Trophoblast cell (in vitro differentiated cells and primary cell): Measurements from ENCODE around the gene FOCAD.
"Not testable (repeated sequence)": the region's sequence is repeated elsewhere in the genome, so short reads cannot be mapped to it uniquely, and the experiment has no call there.

Experiments
- DNase-seq, 2 donors: peaks; one replicate each; pipeline ENCODE4 v3.0.0-alpha.2; 2016
- H2AFZ ChIP-seq: 2 replicates; pipeline ENCODE4 v1.6.1; 2013; ENCODE audit warnings: low read length, moderate library complexity, mild to moderate bottlenecking; ENCODE audit not compliant: insufficient read depth, poor library complexity
- H2AK5ac ChIP-seq: 2 replicates; pipeline ENCODE4 v1.6.1; 2013; ENCODE audit warnings: mild to moderate bottlenecking, low read length
- H2BK120ac ChIP-seq: 2 replicates; pipeline ENCODE4 v1.6.1; 2013; ENCODE audit warnings: low read length, mild to moderate bottlenecking, moderate library complexity; ENCODE audit not compliant: insufficient read depth, poor library complexity
- H2BK12ac ChIP-seq: 2 replicates; pipeline ENCODE4 v1.6.1; 2013; ENCODE audit warnings: mild to moderate bottlenecking, low read length, moderate library complexity
- H2BK5ac ChIP-seq: 2 replicates; pipeline ENCODE4 v1.6.1; 2013; ENCODE audit warnings: low read length, low read depth, moderate library complexity, mild to moderate bottlenecking; ENCODE audit not compliant: poor library complexity
- H3K14ac ChIP-seq: 2 replicates; pipeline ENCODE4 v1.6.1; 2013; ENCODE audit warnings: mild to moderate bottlenecking, low read length
- H3K18ac ChIP-seq: 2 replicates; pipeline ENCODE4 v1.6.1; 2013; ENCODE audit warnings: mild to moderate bottlenecking, low read length
- H3K23ac ChIP-seq: 2 replicates; pipeline ENCODE4 v1.6.1; 2013; ENCODE audit warnings: low read length
- H3K27ac ChIP-seq: 2 replicates; pipeline ENCODE4 v1.5.1; 2013; ENCODE audit warnings: low read depth, mild to moderate bottlenecking, inconsistent platforms, low read length, moderate library complexity
- H3K27me3 ChIP-seq: 2 replicates; pipeline ENCODE4 v1.6.1; 2013; ENCODE audit warnings: inconsistent platforms, mild to moderate bottlenecking, low read length, moderate library complexity; ENCODE audit not compliant: insufficient read depth
- H3K36me3 ChIP-seq, 2 experiments: 1 replicate in 1 of 2; 2 replicates in 1 of 2; pipeline ENCODE4 v1.6.1; 2013; ENCODE audit warnings: low read length in 2 of 2, mild to moderate bottlenecking in 2 of 2, moderate library complexity in 1 of 2; ENCODE audit not compliant: insufficient read depth in 2 of 2, control insufficient read depth in 1 of 2
- H3K4ac ChIP-seq: 2 replicates; pipeline ENCODE4 v1.6.1; 2013; ENCODE audit warnings: low read depth, mild to moderate bottlenecking, low read length, moderate library complexity
- H3K4me1 ChIP-seq, 2 experiments: 1 replicate in 1 of 2; 2 replicates in 1 of 2; pipeline ENCODE4 v1.6.1; 2013; ENCODE audit warnings: low read length in 2 of 2, mild to moderate bottlenecking in 2 of 2, moderate library complexity in 1 of 2; ENCODE audit not compliant: insufficient read depth in 2 of 2, control insufficient read depth in 1 of 2
- H3K4me2 ChIP-seq: 2 replicates; pipeline ENCODE4 v1.6.1; 2013; ENCODE audit warnings: inconsistent platforms, mild to moderate bottlenecking, low read length, moderate library complexity
- H3K4me3 ChIP-seq: 2 replicates; pipeline ENCODE4 v1.5.1; 2013; ENCODE audit warnings: mild to moderate bottlenecking, low read depth, low read length, inconsistent platforms
- H3K79me1 ChIP-seq: one replicate; pipeline ENCODE4 v1.6.1; 2013; ENCODE audit warnings: low read length
- H3K79me2 ChIP-seq: 2 replicates; pipeline ENCODE4 v1.6.1; 2013; ENCODE audit warnings: low read length, mild to moderate bottlenecking; ENCODE audit not compliant: control insufficient read depth, insufficient read depth, poor library complexity
- H3K9ac ChIP-seq: 2 replicates; pipeline ENCODE4 v1.6.1; 2013; ENCODE audit warnings: mild to moderate bottlenecking, low read length
- H3K9me3 ChIP-seq: 2 replicates; pipeline ENCODE4 v1.6.1; 2013; ENCODE audit warnings: low read depth, mild to moderate bottlenecking, control low read depth, inconsistent platforms, low read length; ENCODE audit not compliant: insufficient read depth
- H4K12ac ChIP-seq: 2 replicates; pipeline ENCODE4 v1.6.1; 2013; ENCODE audit warnings: low read depth, mild to moderate bottlenecking, low read length, moderate library complexity
- H4K8ac ChIP-seq: 2 replicates; pipeline ENCODE4 v1.6.1; 2013; ENCODE audit warnings: low read depth, mild to moderate bottlenecking, low read length, moderate library complexity
- H4K91ac ChIP-seq: one replicate; pipeline ENCODE4 v1.6.1; 2013; ENCODE audit warnings: low read depth, mild to moderate bottlenecking, low read length, moderate library complexity
- WGBS: extraction: QIAGEN DNeasy Blood & Tissue Kit; methylation state at CpG from one replicate; pipeline ENCODE4 v1.1.7; 2013; ENCODE audit warnings: missing lambda C conversion rate; ENCODE audit not compliant: insufficient read length, insufficient coverage; ENCODE audit errors: extremely low coverage; 5-methylcytosine and 5-hydroxymethylcytosine counted together

Gene FOCAD

DNA sequence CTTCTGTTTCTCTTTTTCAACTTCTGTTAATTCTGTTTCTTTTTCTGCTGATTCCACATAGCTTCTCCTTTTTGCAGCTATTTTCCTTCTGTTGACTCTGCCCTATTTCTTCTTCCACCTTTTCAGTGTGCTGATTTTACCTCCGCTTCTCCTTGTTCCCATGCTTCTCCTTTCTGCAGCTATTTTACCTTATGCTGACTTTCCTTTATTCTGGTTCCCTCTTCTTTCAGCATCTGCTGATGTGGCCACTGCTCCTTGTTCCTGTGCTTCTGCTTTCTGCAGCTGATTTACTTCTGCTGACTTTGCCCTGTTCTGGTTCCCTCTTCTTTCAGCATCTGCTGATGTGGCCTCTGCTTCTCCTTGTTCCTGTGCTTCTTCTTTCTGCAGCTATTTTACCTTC lies 288.6 kb downstream of the FOCAD start:
- no peak for DNase-seq
- Histone ChIP-seq H3K4me3 (no peak overlapping the region), H3K4me2 (no peak overlapping the region), H4K91ac (no peak overlapping the region), H3K79me1 (no peaks in the 10 kb centered on the region), H3K14ac (no peak overlapping the region), H2BK5ac (no peak overlapping the region), H2AFZ (no peak overlapping the region), H2AK5ac (no peak overlapping the region), H4K12ac (no peak overlapping the region), H3K9me3 (no peaks in the 10 kb centered on the region), H3K4ac (no peak overlapping the region), H3K18ac (no peak overlapping the region), H3K4me1 (no peaks in the 10 kb centered on the region), H3K27ac (no peak overlapping the region), H2BK120ac (no peak overlapping the region), H4K8ac (no peak overlapping the region), H3K79me2 (no peaks in the 10 kb centered on the region), H3K27me3 (no peaks in the 10 kb centered on the region), H3K9ac (no peak overlapping the region), H2BK12ac (no peak overlapping the region), H3K23ac (no peak overlapping the region), H3K36me3 (peaks cover 0 to 2% of the 10 kb centered on the region in 2 experiments)
- no CpG with 5 or more reads among the region's 1 CpG for WGBS

DNA sequence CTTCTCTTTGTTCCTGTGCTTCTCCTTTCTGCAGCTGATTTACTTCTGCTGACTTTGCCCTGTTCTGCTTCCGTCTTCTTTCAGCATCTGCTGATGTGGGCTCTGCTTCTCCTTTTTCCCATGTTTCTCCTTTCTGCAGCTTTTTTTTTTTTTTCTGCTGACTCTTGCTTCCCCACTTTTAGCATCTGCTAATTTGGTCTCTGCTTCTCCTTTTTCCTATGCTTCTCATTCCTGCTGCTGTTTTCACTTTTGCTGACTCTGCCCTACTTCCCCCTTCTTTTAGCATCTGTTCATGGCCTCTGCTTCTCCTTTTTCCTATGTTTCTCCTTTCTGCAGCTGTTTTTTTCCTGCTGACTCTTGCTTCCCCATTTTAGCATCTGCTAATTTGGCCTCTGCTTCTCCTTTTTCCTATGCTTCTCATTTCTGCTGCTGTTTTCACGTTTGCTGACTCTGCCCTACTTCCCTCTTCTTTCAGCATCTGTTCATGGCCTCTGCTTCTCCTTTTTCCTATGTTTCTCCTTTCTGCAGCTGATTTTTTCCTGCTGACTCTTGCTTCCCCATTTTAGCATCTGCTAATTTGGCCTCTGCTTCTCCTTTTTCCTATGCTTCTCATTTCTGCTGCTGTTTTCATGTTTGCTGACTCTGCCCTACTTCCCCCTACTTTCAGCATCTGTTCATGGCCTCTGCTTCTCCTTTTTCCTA lies 289.3 kb downstream of the FOCAD start:
- H3K9me3 ChIP-seq, H2BK120ac ChIP-seq, DNase-seq, H3K27ac ChIP-seq, H3K4ac ChIP-seq, H3K18ac ChIP-seq, H3K23ac ChIP-seq, H4K91ac ChIP-seq, H3K14ac ChIP-seq, H3K79me2 ChIP-seq, H2BK12ac ChIP-seq, H3K4me1 ChIP-seq, H3K4me3 ChIP-seq, H3K27me3 ChIP-seq, H3K9ac ChIP-seq, H4K12ac ChIP-seq, H2BK5ac ChIP-seq, H2AFZ ChIP-seq, H3K79me1 ChIP-seq, H2AK5ac ChIP-seq, H3K4me2 ChIP-seq, H4K8ac ChIP-seq, H3K36me3 ChIP-seq: not testable (repeated sequence)
- WGBS = no CpG with 5 or more reads among the region's 2 CpGs

DNA sequence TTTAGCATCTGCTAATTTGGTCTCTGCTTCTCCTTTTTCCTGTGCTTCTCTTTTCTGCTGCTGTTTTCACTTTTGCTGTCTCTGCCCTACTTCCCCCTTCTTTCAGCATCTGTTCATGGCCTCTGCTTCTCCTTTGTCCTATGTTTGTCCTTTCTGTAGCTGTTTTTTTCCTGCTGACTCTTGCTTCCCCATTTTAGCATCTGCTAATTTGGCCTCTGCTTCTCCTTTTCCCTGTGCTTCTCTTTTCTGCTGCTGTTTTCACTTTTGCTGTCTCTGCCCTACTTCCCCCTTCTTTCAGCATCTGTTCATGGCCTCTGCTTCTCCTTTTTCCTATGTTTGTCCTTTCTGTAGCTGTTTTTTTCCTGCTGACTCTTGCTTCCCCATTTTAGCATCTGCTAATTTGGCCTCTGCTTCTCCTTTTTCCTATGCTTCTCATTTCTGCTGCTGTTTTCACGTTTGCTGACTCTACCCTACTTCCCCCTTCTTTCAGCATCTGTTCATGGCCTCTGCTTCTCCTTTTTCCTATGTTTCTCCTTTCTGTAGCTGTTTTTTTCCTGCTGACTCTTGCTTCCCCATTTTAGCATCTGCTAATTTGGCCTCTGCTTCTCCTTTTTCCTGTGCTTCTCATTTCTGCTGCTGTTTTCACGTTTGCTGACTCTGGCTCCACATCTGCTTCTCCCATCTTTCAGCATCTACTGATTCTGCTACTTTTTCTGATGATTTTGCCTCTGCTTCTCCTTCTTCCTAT lies 290.3 kb downstream of the FOCAD start:
- not testable (repeated sequence) for H3K4me2 ChIP-seq, H3K36me3 ChIP-seq, H2BK5ac ChIP-seq, H3K23ac ChIP-seq, H4K8ac ChIP-seq, DNase-seq, H3K27me3 ChIP-seq, H3K79me2 ChIP-seq, H2AK5ac ChIP-seq, H2AFZ ChIP-seq, H2BK120ac ChIP-seq, H3K9ac ChIP-seq, H3K79me1 ChIP-seq, H4K12ac ChIP-seq, H3K14ac ChIP-seq, H3K27ac ChIP-seq, H3K9me3 ChIP-seq, H3K4me3 ChIP-seq, H3K4me1 ChIP-seq, H2BK12ac ChIP-seq, H4K91ac ChIP-seq, H3K4ac ChIP-seq, H3K18ac ChIP-seq
- WGBS = no CpG with 5 or more reads among the region's 2 CpGs

DNA sequence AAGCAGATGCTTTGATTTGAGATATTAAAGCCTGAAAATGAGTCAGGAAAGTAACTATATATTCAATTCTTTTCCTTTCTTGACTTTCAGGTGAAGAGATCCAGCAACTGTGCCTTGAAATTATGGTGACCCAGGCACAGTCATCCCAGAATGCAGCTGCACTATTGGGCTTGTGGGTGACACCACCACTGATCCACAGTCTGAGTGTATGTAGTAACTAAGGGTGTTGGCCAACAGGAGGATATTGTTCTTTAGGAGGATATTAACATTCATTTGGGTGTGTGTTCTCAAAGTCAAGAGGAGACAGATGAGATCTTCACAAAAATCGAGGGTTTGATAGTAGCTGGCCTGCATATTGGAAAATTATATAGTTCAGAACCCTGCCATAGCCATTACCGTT lies 294.2 kb downstream of the FOCAD start:
- no peak for DNase-seq
- no peak overlapping the region for H2AK5ac ChIP-seq
- WGBS = no CpG with 5 or more reads among the region's 2 CpGs

More for the DNA sequence above, 294.2 kb downstream of the FOCAD start:
- Histone ChIP-seq H3K18ac (no peak overlapping the region), H3K79me2 (no peaks in the 10 kb centered on the region), H3K4ac (no peak overlapping the region), H4K12ac (no peak overlapping the region), H3K4me2 (no peak overlapping the region), H3K14ac (no peak overlapping the region), H3K9ac (no peak overlapping the region), H2BK12ac (no peak overlapping the region), H2BK5ac (no peak overlapping the region), H2AFZ (no peak overlapping the region), H3K23ac (no peak overlapping the region), H4K8ac (no peak overlapping the region), H4K91ac (no peak overlapping the region), H3K4me1 (no peaks in the 10 kb centered on the region), H3K27me3 (no peaks in the 10 kb centered on the region), H3K4me3 (no peak overlapping the region), H3K79me1 (no peaks in the 10 kb centered on the region), H3K36me3 (peaks cover 2% of the 10 kb centered on the region in 2 experiments), H3K27ac (no peak overlapping the region), H3K9me3 (no peaks in the 10 kb centered on the region), H2BK120ac (no peak overlapping the region)
